Osteocyte (in vitro differentiated cells): ENCODE measurements around the gene TMEM271. TPM values are rescaled to one million over a fixed set of nuclear protein-coding genes. Genes with fewer than 3 reads are reported as not detected.
A peak's percentile ranks its signal among the peaks of the same experiment; 100 is the strongest.

Experiments
- DNase-seq: peaks from one replicate; pipeline ENCODE4 v3.0.0; 2021; ENCODE audit warnings: mixed read lengths; ENCODE audit not compliant: unreplicated experiment; ENCODE audit errors: extremely low spot score
- H3K27ac Mint-ChIP-seq: one replicate; pipeline ENCODE4 v1.8.0; 2021; ENCODE audit warnings: mild to moderate bottlenecking, mixed read lengths; ENCODE audit not compliant: unreplicated experiment
- H3K27me3 Mint-ChIP-seq: one replicate; pipeline ENCODE4 v1.8.0; 2021; ENCODE audit warnings: mixed read lengths; ENCODE audit not compliant: unreplicated experiment
- H3K36me3 Mint-ChIP-seq: one replicate; pipeline ENCODE4 v1.8.0; 2021; ENCODE audit warnings: mixed read lengths; ENCODE audit not compliant: unreplicated experiment
- H3K4me1 Mint-ChIP-seq: one replicate; pipeline ENCODE4 v1.8.0; 2021; ENCODE audit warnings: mixed read lengths; ENCODE audit not compliant: unreplicated experiment
- H3K4me3 Mint-ChIP-seq: one replicate; pipeline ENCODE4 v1.8.0; 2021; ENCODE audit warnings: mild to moderate bottlenecking, moderate library complexity, mixed read lengths; ENCODE audit not compliant: unreplicated experiment
- H3K9me3 Mint-ChIP-seq: one replicate; pipeline ENCODE4 v1.8.0; 2021; ENCODE audit warnings: mixed read lengths; ENCODE audit not compliant: unreplicated experiment
- CTCF ChIP-seq: fragments of 200-600 bp; sonication (generic); IDR thresholded peaks from 2 replicates; pipeline ENCODE4 v1.5.0; 2021; ENCODE audit warnings: antibody characterized with exemption, mild to moderate bottlenecking, moderate library complexity
- total RNA-seq: library from RNA; stranded (reverse); gene quantifications from 2 replicates; pipeline ENCODE4 v1.2.1, GENCODE V29; 2021

TMEM271 gene
- total RNA-seq, 1 donor from 2014 or later: not detected

GRCh38 chr4:577499-578450 lies 1.7 kb upstream of the TMEM271 start:
- no peak overlapping the region for H3K4me3 Mint-ChIP-seq
- H3K27ac Mint-ChIP-seq: no peak overlapping the region
- TF ChIP-seq CTCF: no peak
- no peaks in the 10 kb centered on the region for H3K36me3 Mint-ChIP-seq
- DNase-seq: peak; percentile 81
- H3K9me3 Mint-ChIP-seq: no peaks in the 10 kb centered on the region
- peaks cover 46% of the 10 kb centered on the region for H3K27me3 Mint-ChIP-seq
- peaks cover 9% of the 10 kb centered on the region for H3K4me1 Mint-ChIP-seq

- H3K27ac Mint-ChIP-seq: no peak overlapping the region
- H3K4me3 Mint-ChIP-seq: peak overlapping the region; percentile 42
- no peak for TF ChIP-seq CTCF
- DNase-seq: no peak
- peaks cover 50% of the 10 kb centered on the region for H3K27me3 Mint-ChIP-seq
- no peaks in the 10 kb centered on the region for H3K9me3 Mint-ChIP-seq
- no peaks in the 10 kb centered on the region for H3K36me3 Mint-ChIP-seq
- H3K4me1 Mint-ChIP-seq: peaks cover 9% of the 10 kb centered on the region
Measured at GRCh38 chr4:576991-577498, 950 bp upstream of the TMEM271 start.

GRCh38 chr4:575281-576141 lies 584 bp downstream of the TMEM271 start:
- peak; percentile 90 for DNase-seq
- Mint-ChIP-seq H3K9me3 (no peaks in the 10 kb centered on the region), H3K4me1 (peaks cover 9% of the 10 kb centered on the region), H3K4me3 (no peak overlapping the region), H3K27ac (no peak overlapping the region), H3K36me3 (no peaks in the 10 kb centered on the region), H3K27me3 (peaks cover 47% of the 10 kb centered on the region)
- TF ChIP-seq CTCF: no peak

DNA sequence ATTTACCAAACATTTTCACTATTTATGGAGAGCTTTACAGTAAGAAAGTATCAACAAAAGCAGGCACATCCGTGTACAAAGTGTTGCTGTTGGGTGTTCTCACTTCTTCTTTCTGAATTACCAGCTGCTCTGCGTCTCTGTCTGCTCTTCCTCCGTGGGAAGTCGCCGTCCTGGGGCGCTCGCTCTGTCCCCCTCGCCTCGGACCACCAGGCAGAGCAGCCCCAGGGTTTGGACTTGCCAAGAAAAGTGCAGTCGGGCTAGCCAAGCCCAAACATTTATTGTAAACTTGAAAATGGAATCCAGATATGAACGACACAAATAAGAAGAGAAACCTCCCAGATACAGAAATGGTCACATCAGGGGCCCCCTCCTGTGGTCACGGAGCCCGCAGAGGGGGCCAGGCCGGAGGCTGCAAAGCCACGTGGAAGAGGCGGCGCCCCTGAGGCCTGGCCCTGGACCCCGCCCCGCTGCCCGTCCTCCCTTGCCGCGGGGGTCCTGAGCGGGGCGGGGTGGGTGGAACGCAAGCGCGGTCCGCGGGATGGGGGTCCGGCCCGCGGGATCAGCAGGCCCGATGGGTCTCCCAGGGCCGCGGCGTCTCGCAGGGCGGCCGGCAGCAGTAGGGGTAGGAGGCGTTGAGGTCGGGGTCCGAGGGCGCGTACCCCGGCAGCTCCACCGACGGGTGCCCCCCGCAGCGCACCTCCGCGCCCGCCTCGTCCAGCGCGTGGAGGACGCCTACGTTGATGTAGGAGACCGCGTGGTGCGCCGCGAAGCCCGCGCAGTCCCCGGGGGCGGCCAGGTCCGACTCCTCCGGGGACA lies 1.5 kb downstream of the TMEM271 start:
- Mint-ChIP-seq H3K4me3 (no peak overlapping the region), H3K27ac (no peak overlapping the region), H3K9me3 (no peaks in the 10 kb centered on the region), H3K4me1 (peaks cover 9% of the 10 kb centered on the region), H3K36me3 (no peaks in the 10 kb centered on the region), H3K27me3 (peaks cover 45% of the 10 kb centered on the region)
- TF ChIP-seq CTCF: no peak
- peak; percentile 83 for DNase-seq
